Type B pancreatic cell (in vitro differentiated cells): Measurements from ENCODE around the gene WWC1. TPM values are rescaled to one million over a fixed set of nuclear protein-coding genes. Genes with fewer than 3 reads are reported as not detected.
"Not testable (repeated sequence)": the region's sequence is repeated elsewhere in the genome, so short reads cannot be mapped to it uniquely, and the experiment has no call there.

Experiments
- DNase-seq: peaks from one replicate; pipeline ENCODE4 v3.0.0; 2021; ENCODE audit warnings: mixed read lengths; ENCODE audit not compliant: unreplicated experiment; ENCODE audit errors: extremely low spot score
- H3K27ac Mint-ChIP-seq: 2 replicates; pipeline ENCODE4 v1.8.0; 2021; ENCODE audit warnings: mild to moderate bottlenecking, mixed read lengths
- H3K27me3 Mint-ChIP-seq: 2 replicates; pipeline ENCODE4 v1.8.0; 2021; ENCODE audit warnings: mixed read lengths
- H3K36me3 Mint-ChIP-seq: 2 replicates; pipeline ENCODE4 v1.8.0; 2021; ENCODE audit warnings: mixed read lengths
- H3K4me1 Mint-ChIP-seq: one replicate; pipeline ENCODE4 v1.8.0; 2021; ENCODE audit warnings: mixed read lengths; ENCODE audit not compliant: unreplicated experiment
- H3K4me3 Mint-ChIP-seq: 2 replicates; pipeline ENCODE4 v1.8.0; 2021; ENCODE audit warnings: mild to moderate bottlenecking, mixed read lengths
- H3K9me3 Mint-ChIP-seq: 2 replicates; pipeline ENCODE4 v1.8.0; 2021; ENCODE audit warnings: mixed read lengths
- total RNA-seq: library from RNA; stranded (reverse); gene quantifications from 2 replicates; pipeline ENCODE4 v1.2.1, GENCODE V29; 2021; ENCODE audit warnings: low replicate concordance
- TF ChIP-seq, protein P1 (sequence below): fragments of 200-600 bp; sonication (generic); conservative IDR thresholded peaks from 2 replicates; pipeline ENCODE4 v1.5.0; 2021; ENCODE audit warnings: antibody characterized with exemption, mild to moderate bottlenecking

WWC1 gene
- total RNA-seq, 1 donor from 2014 or later, result 80.1 TPM

DNA sequence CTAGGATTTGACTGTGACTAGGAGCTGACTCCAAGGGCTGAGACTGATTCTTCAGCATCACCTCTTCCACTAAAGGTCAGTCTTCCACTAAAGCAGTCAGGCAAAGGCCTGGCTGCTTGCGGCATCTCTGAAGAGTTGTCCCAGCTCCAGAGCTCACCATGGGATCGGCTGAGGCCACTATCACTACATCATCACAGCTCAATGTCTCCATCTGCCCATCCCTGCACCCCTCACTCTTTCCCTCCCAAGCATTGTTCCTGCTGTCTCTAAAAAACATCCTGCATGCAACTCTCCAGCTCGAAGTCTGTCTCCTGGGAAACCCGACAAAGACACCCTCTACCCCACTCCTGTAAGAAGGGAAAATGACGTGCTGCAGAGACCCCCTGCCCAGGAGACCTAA is 15.5 kb upstream of the WWC1 start:
- Mint-ChIP-seq H3K4me3 (no peak overlapping the region), H3K27ac (no peak overlapping the region), H3K27me3 (peaks cover 5% of the 10 kb centered on the region), H3K36me3 (no peaks in the 10 kb centered on the region), H3K4me1 (no peaks in the 10 kb centered on the region), H3K9me3 (no peaks in the 10 kb centered on the region)
- TF ChIP-seq, protein P1, sequence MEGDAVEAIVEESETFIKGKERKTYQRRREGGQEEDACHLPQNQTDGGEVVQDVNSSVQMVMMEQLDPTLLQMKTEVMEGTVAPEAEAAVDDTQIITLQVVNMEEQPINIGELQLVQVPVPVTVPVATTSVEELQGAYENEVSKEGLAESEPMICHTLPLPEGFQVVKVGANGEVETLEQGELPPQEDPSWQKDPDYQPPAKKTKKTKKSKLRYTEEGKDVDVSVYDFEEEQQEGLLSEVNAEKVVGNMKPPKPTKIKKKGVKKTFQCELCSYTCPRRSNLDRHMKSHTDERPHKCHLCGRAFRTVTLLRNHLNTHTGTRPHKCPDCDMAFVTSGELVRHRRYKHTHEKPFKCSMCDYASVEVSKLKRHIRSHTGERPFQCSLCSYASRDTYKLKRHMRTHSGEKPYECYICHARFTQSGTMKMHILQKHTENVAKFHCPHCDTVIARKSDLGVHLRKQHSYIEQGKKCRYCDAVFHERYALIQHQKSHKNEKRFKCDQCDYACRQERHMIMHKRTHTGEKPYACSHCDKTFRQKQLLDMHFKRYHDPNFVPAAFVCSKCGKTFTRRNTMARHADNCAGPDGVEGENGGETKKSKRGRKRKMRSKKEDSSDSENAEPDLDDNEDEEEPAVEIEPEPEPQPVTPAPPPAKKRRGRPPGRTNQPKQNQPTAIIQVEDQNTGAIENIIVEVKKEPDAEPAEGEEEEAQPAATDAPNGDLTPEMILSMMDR, result no peak
- no peak for DNase-seq

GRCh38 chr5:168282120-168282519 is 9.3 kb upstream of the WWC1 start:
- Mint-ChIP-seq H3K9me3 (no peaks in the 10 kb centered on the region), H3K27me3 (no peaks in the 10 kb centered on the region), H3K27ac (no peak overlapping the region), H3K36me3 (no peaks in the 10 kb centered on the region), H3K4me1 (peaks cover 17% of the 10 kb centered on the region), H3K4me3 (no peak overlapping the region)
- TF ChIP-seq, protein P1, result no peak
- no peak for DNase-seq

DNA sequence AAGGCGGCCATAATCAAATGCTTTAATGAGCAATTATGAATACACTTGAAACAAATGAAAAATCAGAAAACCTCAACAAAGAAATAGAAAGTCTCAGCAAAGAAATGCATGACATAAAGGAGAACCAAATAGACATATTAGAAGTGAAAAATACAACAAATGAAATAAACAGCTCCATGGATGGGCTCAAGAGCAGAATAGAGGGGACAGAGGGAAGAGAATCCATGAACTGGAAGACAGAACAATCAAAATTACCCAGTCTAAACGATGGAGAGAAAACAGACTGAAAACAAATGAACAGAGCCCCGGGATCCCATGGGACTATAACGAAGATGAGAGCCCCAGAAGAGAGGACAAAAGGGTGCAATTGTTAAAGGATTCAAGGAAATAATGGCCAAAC is 6.6 kb upstream of the WWC1 start:
- no peak overlapping the region for H3K4me3 Mint-ChIP-seq
- H3K27ac Mint-ChIP-seq, result no peak overlapping the region
- TF ChIP-seq, protein P1, result no peak
- no peaks in the 10 kb centered on the region for H3K36me3 Mint-ChIP-seq
- H3K9me3 Mint-ChIP-seq, result no peaks in the 10 kb centered on the region
- H3K4me1 Mint-ChIP-seq, result peaks cover 41% of the 10 kb centered on the region
- DNase-seq, result no peak
- H3K27me3 Mint-ChIP-seq, result no peaks in the 10 kb centered on the region

DNA sequence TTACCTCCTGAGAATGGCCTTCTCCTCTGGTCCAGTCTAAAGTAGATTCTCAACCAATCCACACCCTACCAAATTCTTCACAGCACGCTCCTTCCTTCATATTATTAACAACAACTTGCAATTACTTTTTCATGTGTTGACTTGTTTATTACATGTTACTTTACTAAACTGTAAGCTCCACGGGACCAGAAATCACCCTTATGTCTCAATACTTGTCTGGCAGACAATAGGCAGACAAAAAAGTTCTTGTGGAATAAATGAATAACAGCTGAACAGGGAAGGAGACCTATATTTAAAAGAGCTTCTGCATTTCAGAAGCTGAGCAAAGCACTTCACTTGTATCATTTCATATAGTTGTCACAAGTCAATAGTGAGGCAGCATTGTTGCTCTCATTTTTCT is 5.7 kb upstream of the WWC1 start:
- H3K9me3 Mint-ChIP-seq, result no peaks in the 10 kb centered on the region
- no peak overlapping the region for H3K27ac Mint-ChIP-seq
- H3K36me3 Mint-ChIP-seq, result no peaks in the 10 kb centered on the region
- peaks cover 46% of the 10 kb centered on the region for H3K4me1 Mint-ChIP-seq
- H3K4me3 Mint-ChIP-seq, result no peak overlapping the region
- DNase-seq, result no peak
- H3K27me3 Mint-ChIP-seq, result no peaks in the 10 kb centered on the region
- TF ChIP-seq, protein P1, result no peak

GRCh38 chr5:168286386-168286785 is 5.1 kb upstream of the WWC1 start:
- no peak overlapping the region for H3K4me3 Mint-ChIP-seq
- H3K36me3 Mint-ChIP-seq, result no peaks in the 10 kb centered on the region
- TF ChIP-seq, protein P1, result no peak
- H3K27ac Mint-ChIP-seq, result no peak overlapping the region
- H3K9me3 Mint-ChIP-seq, result no peaks in the 10 kb centered on the region
- peaks cover 46% of the 10 kb centered on the region for H3K4me1 Mint-ChIP-seq
- DNase-seq, result no peak
- no peaks in the 10 kb centered on the region for H3K27me3 Mint-ChIP-seq

GRCh38 chr5:168286863-168287262 is 4.6 kb upstream of the WWC1 start:
- H3K4me3 Mint-ChIP-seq, H3K27me3 Mint-ChIP-seq, H3K36me3 Mint-ChIP-seq, DNase-seq, H3K9me3 Mint-ChIP-seq, H3K27ac Mint-ChIP-seq: not testable (repeated sequence)
- peaks cover 43% of the 10 kb centered on the region for H3K4me1 Mint-ChIP-seq
